ENCODE results near the gene CKLF. TPM values are rescaled to one million over a fixed set of nuclear protein-coding genes. Genes with fewer than 3 reads are reported as not detected.
"Not testable (repeated sequence)": the region's sequence is repeated elsewhere in the genome, so short reads cannot be mapped to it uniquely, and the experiment has no call there.

CKLF gene
- total RNA-seq, 1 donor from 2014 or later: 73.5 TPM

DNA sequence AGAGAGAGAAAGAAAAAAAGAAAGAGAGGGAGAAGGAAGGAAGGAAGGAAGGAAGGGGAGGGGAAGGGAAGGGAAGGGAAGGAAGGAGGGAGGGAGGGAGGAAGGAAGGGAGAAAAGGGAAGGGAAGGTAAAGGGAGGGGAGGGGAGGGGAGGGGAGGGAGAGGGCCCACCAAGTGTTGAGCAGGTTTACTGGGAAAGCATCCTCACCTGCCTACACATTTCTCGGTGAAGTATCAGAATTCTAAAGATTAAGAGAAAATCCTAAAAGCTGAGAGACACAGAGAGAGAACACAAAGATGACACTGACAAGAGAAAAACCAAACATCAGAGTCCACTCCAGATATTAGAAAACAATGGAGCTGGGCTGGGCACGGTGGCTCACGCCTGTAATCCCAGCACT lies 39.9 kb downstream of the CKLF start:
- DNase-seq (ENCODE audit: extremely low read depth, low read depth, low spot score): no peak

GRCh38 chr16:66592814-66593213 lies 40.4 kb downstream of the CKLF start:
- DNase-seq (ENCODE audit: extremely low read depth, low read depth, low spot score): no peak

- DNase-seq (ENCODE audit: extremely low read depth, low read depth, low spot score): no peak
Observed at GRCh38 chr16:66594739-66595138, 42.4 kb downstream of the CKLF start.

DNA sequence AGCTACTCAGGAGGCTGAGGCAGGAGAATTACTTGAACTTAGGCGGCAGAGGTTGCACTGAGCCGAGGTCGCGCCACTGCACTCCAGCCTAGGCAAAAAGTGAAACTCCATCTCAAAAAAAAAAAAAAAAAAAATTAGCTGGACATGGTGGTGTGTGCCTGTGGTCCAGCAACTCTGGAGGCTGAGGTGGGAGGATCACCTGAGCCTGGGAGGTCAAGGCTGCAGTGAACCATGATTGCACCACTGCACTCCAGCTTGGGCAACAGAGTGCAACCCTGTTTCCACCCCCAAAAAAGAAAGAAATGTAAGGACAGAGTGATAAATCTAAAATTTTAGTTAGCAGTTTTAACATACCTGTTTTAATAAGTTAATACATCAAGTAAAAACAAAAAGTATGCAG lies 44.2 kb downstream of the CKLF start:
- DNase-seq (ENCODE audit: extremely low read depth, low read depth, low spot score): not testable (repeated sequence)

GRCh38 chr16:66596986-66597848 lies 44.8 kb downstream of the CKLF start:
- DNase-seq (ENCODE audit: extremely low read depth, low read depth, low spot score): no peak

DNA sequence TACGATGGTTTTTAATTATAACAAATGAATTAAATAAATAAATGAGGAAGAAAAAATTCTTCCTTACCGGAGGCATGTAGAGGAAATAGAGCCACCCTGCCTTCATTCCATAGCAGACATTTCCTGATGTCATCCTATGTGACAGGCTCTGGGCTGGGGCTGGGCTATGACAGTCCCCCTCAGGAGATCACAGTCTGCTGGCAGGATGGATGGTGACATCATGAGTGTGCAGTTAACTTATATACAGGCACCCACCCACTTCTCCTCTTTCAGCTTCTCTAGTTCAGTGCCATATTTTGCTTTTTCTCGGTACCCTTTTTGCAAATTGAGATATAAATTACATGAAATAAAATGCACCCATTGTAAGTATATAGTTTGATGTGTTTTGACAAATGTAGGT lies 45.7 kb downstream of the CKLF start:
- no peak for DNase-seq (ENCODE audit: extremely low read depth, low read depth, low spot score)

GRCh38 chr16:66599726-66600125 lies 47.4 kb downstream of the CKLF start:
- no peak for DNase-seq (ENCODE audit: extremely low read depth, low read depth, low spot score)

GRCh38 chr16:66600477-66600876 lies 48.1 kb downstream of the CKLF start:
- no peak for DNase-seq (ENCODE audit: extremely low read depth, low read depth, low spot score)

DNA sequence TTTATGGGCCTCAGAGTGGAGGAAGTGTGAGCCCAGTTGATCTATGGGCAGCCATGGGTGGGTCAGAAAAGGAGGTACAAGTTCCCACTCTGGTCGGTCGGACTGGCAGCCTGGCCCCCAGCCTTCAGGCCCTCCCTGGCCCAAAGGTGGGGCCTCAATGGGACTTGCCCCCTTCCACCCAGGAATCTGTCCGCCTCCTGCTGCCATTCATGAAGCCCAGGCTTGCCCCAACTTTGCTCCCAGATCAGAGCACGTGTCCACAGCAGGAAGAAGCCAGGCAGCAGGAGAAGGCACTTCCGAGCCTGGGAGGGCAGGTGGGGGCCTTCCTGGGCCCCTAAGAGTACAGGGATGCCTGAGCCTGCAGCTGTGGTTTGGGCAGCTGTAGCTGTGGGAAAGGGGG lies 49.1 kb downstream of the CKLF start:
- DNase-seq (ENCODE audit: extremely low read depth, low read depth, low spot score): no peak

- DNase-seq (ENCODE audit: extremely low read depth, low read depth, low spot score): no peak
Observed at GRCh38 chr16:66603537-66604375, 51.4 kb downstream of the CKLF start.

- DNase-seq (ENCODE audit: extremely low read depth, low read depth, low spot score): no peak
Observed at GRCh38 chr16:66604376-66605176, 52.2 kb downstream of the CKLF start, which contains the start of gene CMTM3. TSS of gene CMTM3 (plus strand) at chr16:66604704. CDS start at chr16:66604806, 102 bp downstream.

DNA sequence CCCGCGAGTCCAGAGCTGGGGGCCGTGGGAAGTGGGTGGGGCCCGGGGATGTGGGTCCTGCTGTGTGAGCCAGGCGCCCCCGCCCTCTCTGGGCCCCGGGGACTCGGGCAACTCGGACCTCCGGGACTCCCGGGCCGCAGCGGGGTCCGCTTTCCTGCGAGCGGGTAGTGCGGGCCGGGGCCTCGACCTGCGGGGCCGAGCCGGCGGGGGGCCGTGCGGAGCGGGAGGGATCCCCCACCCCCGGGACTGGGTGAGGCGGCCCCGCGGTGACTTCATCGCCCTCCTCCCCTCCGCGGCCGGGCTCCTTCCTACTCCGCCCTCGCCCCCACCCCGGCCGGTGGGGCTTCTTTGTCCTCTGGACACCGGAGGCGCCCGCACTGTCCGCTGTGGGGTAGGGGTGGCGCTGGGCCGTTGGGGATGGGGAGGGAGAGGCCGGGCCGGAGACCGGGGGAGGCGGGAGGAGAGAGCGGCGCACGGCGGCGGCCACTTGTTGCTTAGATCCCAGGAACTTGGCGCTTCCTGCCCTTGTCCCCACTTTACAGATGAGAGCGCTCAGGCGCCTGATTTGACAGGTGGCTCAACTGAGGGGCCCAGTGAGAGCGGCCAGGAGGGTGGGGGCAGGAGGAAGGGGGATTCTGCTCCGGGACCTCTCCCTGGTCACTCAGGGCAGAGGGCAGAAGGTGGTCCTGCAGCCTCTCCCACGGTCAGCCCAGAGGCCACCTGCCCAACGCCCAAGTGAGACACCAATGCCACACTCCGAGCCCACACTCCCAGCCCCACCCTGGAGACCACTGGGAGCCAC lies 53.0 kb downstream of the CKLF start:
- no peak for DNase-seq (ENCODE audit: extremely low read depth, low read depth, low spot score)

GRCh38 chr16:66605979-66606751 lies 53.8 kb downstream of the CKLF start:
- DNase-seq (ENCODE audit: extremely low read depth, low read depth, low spot score): no peak

GRCh38 chr16:66608241-66609138 lies 56.1 kb downstream of the CKLF start:
- DNase-seq (ENCODE audit: extremely low read depth, low read depth, low spot score): peak; percentile 33

DNA sequence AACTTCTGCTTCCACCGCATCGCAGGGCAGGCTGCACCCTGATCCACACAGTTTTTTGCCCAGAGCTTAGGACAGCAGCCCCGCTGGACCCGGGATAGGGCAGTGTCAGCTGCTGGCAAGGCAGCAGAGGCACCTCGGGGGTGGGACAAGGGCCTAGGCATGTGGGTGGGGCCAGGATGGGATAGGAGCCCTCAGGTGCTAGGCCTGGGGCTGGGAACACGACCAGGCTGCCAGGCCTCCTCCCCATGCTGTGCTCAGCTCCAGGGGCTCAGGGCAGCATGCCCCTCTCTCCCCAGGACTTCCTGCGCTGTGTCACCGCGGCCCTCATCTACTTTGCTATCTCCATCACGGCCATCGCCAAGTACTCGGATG lies 56.7 kb downstream of the CKLF start:
- DNase-seq (ENCODE audit: extremely low read depth, low read depth, low spot score): no peak

DNA sequence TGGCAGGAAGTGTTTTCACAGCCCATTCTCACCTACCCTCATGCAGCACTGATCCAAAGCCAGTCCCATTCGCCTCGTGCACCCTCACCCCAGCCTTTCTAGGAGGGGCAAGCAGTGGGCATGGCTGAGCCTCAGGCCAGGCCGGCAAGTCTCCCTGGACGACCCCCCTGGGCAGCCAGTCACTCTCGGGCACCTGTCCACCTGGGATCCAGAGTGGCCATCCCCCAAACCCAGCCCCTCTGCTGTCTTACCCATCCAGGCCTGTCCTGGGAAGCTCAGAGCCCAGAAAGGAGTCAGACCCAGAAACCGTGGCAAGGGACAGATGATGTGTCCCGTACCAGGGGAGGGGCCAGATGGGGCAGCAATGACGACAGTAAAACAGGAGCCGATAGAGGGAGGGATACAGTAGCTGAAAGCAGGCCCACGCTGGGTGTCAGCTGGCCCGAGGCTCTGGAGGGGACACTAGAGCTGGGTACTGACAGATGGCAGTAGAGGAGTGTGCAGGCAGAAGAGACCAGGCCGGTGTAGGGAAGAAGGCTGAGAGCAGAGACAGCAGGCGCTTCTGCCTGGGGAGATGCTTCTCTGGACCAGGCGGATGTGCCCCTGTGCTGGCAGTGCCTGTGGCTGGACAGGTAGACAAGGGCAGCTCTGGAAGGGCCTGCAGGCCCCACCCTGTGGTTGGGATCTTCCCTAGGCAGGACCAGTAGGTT lies 57.9 kb downstream of the CKLF start:
- DNase-seq (ENCODE audit: extremely low read depth, low read depth, low spot score): no peak

GRCh38 chr16:66611911-66612310 lies 59.5 kb downstream of the CKLF start:
- DNase-seq (ENCODE audit: extremely low read depth, low read depth, low spot score): not testable (repeated sequence)

GRCh38 chr16:66612422-66612821 lies 60.0 kb downstream of the CKLF start:
- DNase-seq (ENCODE audit: extremely low read depth, low read depth, low spot score): no peak
